22Rv1 (cell line): ENCODE results near the gene FDX1.

Source experiments
- ZFX ChIP-seq: fragments of 450-650 bp; IDR thresholded peaks from 2 replicates; pipeline ENCODE4 v1.6.1; 2017; ENCODE audit warnings: antibody characterized with exemption, borderline replicate concordance
- TF ChIP-seq, protein P1 (sequence below): fragments of 450-650 bp; IDR thresholded peaks from 2 replicates; pipeline ENCODE4 v1.5.1; 2017; ENCODE audit warnings: mild to moderate bottlenecking

- TF ChIP-seq, protein P1, sequence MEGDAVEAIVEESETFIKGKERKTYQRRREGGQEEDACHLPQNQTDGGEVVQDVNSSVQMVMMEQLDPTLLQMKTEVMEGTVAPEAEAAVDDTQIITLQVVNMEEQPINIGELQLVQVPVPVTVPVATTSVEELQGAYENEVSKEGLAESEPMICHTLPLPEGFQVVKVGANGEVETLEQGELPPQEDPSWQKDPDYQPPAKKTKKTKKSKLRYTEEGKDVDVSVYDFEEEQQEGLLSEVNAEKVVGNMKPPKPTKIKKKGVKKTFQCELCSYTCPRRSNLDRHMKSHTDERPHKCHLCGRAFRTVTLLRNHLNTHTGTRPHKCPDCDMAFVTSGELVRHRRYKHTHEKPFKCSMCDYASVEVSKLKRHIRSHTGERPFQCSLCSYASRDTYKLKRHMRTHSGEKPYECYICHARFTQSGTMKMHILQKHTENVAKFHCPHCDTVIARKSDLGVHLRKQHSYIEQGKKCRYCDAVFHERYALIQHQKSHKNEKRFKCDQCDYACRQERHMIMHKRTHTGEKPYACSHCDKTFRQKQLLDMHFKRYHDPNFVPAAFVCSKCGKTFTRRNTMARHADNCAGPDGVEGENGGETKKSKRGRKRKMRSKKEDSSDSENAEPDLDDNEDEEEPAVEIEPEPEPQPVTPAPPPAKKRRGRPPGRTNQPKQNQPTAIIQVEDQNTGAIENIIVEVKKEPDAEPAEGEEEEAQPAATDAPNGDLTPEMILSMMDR = no peak
- TF ChIP-seq ZFX = no peak
Measured at GRCh38 chr11:110473706-110474105, 44.0 kb downstream of the FDX1 start.
